Measurements from ENCODE around the gene MYMX. TPM values are rescaled to one million over a fixed set of nuclear protein-coding genes. Genes with fewer than 3 reads are reported as not detected.

The MYMX gene
- total RNA-seq, 2 donors from 2014 or later, result not detected

DNA sequence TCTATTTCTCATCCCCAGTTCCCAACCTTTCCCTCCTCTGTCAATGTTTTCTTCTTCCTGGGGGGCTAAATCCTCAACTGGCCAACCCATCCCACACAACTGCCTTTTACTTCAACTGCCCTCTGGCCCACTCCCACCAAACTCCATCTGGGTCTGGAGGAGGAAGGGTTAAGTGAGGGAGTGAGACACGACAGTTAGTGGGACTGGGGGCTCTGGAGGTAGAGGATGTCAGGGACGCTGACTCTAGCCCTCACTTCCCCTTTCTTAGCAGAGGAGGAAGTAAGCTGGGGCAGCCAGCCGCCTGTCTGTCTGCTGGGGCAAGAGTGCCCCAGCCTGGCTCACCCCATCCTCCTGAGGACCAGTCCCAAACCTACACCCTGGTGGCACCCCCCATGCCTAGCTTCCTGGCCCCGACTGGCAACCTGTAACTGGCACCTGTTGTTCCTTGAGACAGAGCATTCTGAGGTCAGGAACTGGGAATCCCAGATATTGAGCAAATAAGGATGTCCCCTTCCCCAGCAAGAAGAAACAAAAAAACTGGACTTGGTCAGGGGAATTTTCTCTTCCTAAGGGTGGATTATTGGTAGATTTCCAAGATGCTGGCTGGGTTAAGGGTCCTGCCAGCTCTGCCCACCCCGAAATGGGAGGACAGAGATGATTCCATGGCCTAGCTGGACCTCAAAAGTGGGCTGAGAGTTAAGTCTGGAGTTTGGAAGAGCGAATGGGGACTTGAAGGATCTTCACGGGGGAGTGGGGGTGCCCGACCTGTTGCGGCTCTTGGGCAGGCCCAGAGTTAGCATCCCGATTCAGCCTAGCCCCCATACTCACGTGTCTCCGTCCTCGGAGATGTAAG is 47.7 kb downstream of the MYMX start:
- no peak for TF ChIP-seq CTCF (IDR thresholded peaks at IDR 0.05)
- no peak for TF ChIP-seq POLR2A (IDR thresholded peaks at IDR 0.05)
- no peak for TF ChIP-seq POLR2AphosphoS5 (IDR thresholded peaks at IDR 0.05)
- WGBS, result 9% methylated on average over 12 of the region's 13 CpGs
- peaks cover 12% of the 10 kb centered on the region for H3K4me1 ChIP-seq (replicated peaks)
- H3K9me3 ChIP-seq, result no peaks in the 10 kb centered on the region
- peak overlapping the region; percentile 67 to 72 for H3K27ac ChIP-seq
- no peaks in the 10 kb centered on the region for H3K36me3 ChIP-seq
- no peaks in the 10 kb centered on the region for H3K27me3 ChIP-seq (replicated peaks; ENCODE audit: insufficient read depth)
- intact Hi-C loops (cut with DNase I), result loop anchor here (5.0 kb wide), 1 partner anchor 43 kb away; no protein-coding TSS in a partner anchor
- H3K4me3 ChIP-seq, result peak overlapping the region; percentile 51 to 73
- DNase-seq (ENCODE audit: low spot score), result no peak

DNA sequence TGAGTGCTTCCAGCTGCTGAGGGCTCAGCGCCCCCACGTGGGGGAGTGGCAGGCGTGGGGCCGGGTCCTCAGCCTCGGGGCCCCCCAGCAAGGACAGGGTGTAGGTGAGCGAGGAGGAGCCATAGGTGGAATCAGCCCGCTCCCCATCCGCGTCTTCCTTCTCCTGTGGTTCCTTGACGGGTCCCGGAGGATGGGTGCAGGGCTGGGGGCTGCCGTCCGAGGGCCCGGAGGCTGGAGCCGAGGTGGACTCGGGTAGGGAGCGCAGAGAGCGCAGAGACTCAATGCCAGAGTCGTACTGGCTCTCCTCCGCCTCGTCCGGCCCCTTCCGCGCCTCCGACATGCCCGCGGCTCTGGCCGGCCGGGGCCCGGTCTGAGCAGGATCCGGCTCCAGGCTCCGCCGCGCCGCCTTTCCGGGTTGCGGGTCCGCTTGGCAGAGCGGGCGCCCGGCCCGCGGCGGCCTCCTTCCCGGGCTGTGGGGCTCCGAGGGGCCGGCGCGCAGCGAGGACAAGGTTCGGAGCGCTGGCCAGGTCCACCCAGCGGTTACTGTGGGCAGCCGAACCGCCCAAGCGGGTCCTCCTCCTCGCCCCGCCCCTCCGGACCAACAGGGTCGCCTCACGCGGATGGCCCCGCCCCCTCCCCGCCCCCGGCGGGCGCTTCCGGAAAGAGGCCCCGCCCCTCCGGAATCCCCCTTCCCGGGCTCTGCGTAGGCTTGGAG is 48.4 kb downstream of the MYMX start, which contains the start of gene NFKBIE:
TSS of gene NFKBIE (minus strand) at position 545 of the 715 bp plus-strand sequence. CDS start at position 340, 205 bp downstream.
- DNase-seq (ENCODE audit: low spot score), result peak; percentile 95
- H3K27me3 ChIP-seq (replicated peaks; ENCODE audit: insufficient read depth), result no peaks in the 10 kb centered on the region
- H3K27ac ChIP-seq, result peak within 1 kb of the TSS; percentile 67 to 72
- peaks cover 12% of the 10 kb centered on the region for H3K4me1 ChIP-seq (replicated peaks)
- H3K4me3 ChIP-seq, result peak within 1 kb of the TSS; percentile 51 to 73
- WGBS, result under 1% methylated on average over 45 of the region's 72 CpGs
- H3K36me3 ChIP-seq, result no peaks in the 10 kb centered on the region
- TF ChIP-seq POLR2A (IDR thresholded peaks at IDR 0.05), result peak; percentile 97
- peak; percentile 75 for TF ChIP-seq POLR2AphosphoS5 (IDR thresholded peaks at IDR 0.05)
- TF ChIP-seq CTCF (IDR thresholded peaks at IDR 0.05), result peak in 2 of 4 experiments; percentile 40 to 47
- no peaks in the 10 kb centered on the region for H3K9me3 ChIP-seq
- intact Hi-C loops (cut with DNase I), result loop anchor here (5.0 kb wide), 1 partner anchor 42 kb away; no protein-coding TSS in a partner anchor

- intact Hi-C loops (cut with DNase I), result loop anchor here (5.0 kb wide), 1 partner anchor 42 kb away; no protein-coding TSS in a partner anchor
These were observed 49.1 kb downstream of the MYMX start for GRCh38 chr6:44265722-44266233.

GRCh38 chr6:44266347-44266746 is 49.6 kb downstream of the MYMX start:
- intact Hi-C loops (cut with DNase I), result loop anchor here (5.0 kb wide), 1 partner anchor 41 kb away; no protein-coding TSS in a partner anchor
- no peak overlapping the region for H3K27ac ChIP-seq
- TF ChIP-seq POLR2AphosphoS5 (IDR thresholded peaks at IDR 0.05) (no peak), CTCF (IDR thresholded peaks at IDR 0.05) (no peak), POLR2A (IDR thresholded peaks at IDR 0.05) (no peak)
- no peak for DNase-seq (ENCODE audit: low spot score)
- H3K4me3 ChIP-seq, result no peak overlapping the region
- H3K4me1 ChIP-seq (replicated peaks), result peaks cover 12% of the 10 kb centered on the region
- H3K9me3 ChIP-seq, result no peaks in the 10 kb centered on the region
- no peaks in the 10 kb centered on the region for H3K36me3 ChIP-seq
- 84% methylated on average over 3 of the region's 3 CpGs for WGBS
- no peaks in the 10 kb centered on the region for H3K27me3 ChIP-seq (replicated peaks; ENCODE audit: insufficient read depth)

More at GRCh38 chr6:44265722-44266233, 49.1 kb downstream of the MYMX start:
- TF ChIP-seq POLR2AphosphoS5 (IDR thresholded peaks at IDR 0.05) (no peak), POLR2A (IDR thresholded peaks at IDR 0.05) (no peak)
- DNase-seq (ENCODE audit: low spot score), result no peak
- peaks cover 12% of the 10 kb centered on the region for H3K4me1 ChIP-seq (replicated peaks)
- H3K36me3 ChIP-seq, result no peaks in the 10 kb centered on the region
- peak overlapping the region; percentile 51 to 73 for H3K4me3 ChIP-seq
- 67% methylated on average over 17 of the region's 17 CpGs for WGBS
- H3K27ac ChIP-seq, result peak overlapping the region; percentile 67 to 72
- no peaks in the 10 kb centered on the region for H3K9me3 ChIP-seq
- H3K27me3 ChIP-seq (replicated peaks; ENCODE audit: insufficient read depth), result no peaks in the 10 kb centered on the region

- DNase-seq (ENCODE audit: low spot score), result no peak
- Histone ChIP-seq H3K4me3 (no peak overlapping the region), H3K27me3 (replicated peaks; ENCODE audit: insufficient read depth) (no peaks in the 10 kb centered on the region), H3K27ac (no peak overlapping the region), H3K9me3 (no peaks in the 10 kb centered on the region), H3K4me1 (replicated peaks) (peaks cover 12% of the 10 kb centered on the region), H3K36me3 (no peaks in the 10 kb centered on the region)
- intact Hi-C loops (cut with DNase I), result loop anchor here (5.0 kb wide), 1 partner anchor 40 kb away; no protein-coding TSS in a partner anchor
- no peak for TF ChIP-seq POLR2A (IDR thresholded peaks at IDR 0.05)
- no peak for TF ChIP-seq CTCF (IDR thresholded peaks at IDR 0.05)
- TF ChIP-seq POLR2AphosphoS5 (IDR thresholded peaks at IDR 0.05), result no peak
- 52% methylated on average over 10 of the region's 10 CpGs for WGBS
These were observed 50.5 kb downstream of the MYMX start for GRCh38 chr6:44267252-44267651.
